H1 (cell line): Measurements from ENCODE around the gene P2RX2. TPM values are rescaled to one million over a fixed set of nuclear protein-coding genes. Genes with fewer than 3 reads are reported as not detected.

Experiments used
- CTCF ChIP-seq, 3 experiments: IDR thresholded peaks; 1 replicate in 2 of 3; 2 replicates in 1 of 3; pipeline versions ENCODE4 v1.5.1 to v1.6.1; 2011; ENCODE audit warnings: low read length in 3 of 3, mild to moderate bottlenecking in 3 of 3, inconsistent platforms in 2 of 3, low read depth in 1 of 3, moderate library complexity in 1 of 3; ENCODE audit not compliant: insufficient read depth in 1 of 3; ENCODE audit errors: control extremely low read depth in 1 of 3
- EP300 ChIP-seq, 2 experiments: IDR thresholded peaks; 1 replicate in 1 of 2; 2 replicates in 1 of 2; pipeline ENCODE4 v1.6.1; 2011 to 2012; ENCODE audit warnings: low read depth in 2 of 2, low read length in 2 of 2, mild to moderate bottlenecking in 2 of 2, borderline replicate concordance in 1 of 2, inconsistent platforms in 1 of 2, moderate library complexity in 1 of 2
- FOSL1 ChIP-seq: IDR thresholded peaks from 2 replicates; pipeline ENCODE4 v1.6.1; 2011; ENCODE audit warnings: mild to moderate bottlenecking, low read depth, low read length, moderate library complexity; ENCODE audit not compliant: insufficient read depth
- polyA plus RNA-seq, 7 experiments: library from polyadenylated mRNA; depleted of rRNA in 3 of 7; stranded (reverse) in 5 of 7; unstranded in 2 of 7; fragments of >200 nt in 5 of 7; fragments of 200-250 nt in 2 of 7; gene quantifications; 1 replicate in 5 of 7; 2 replicates in 1 of 7; 4 replicates in 1 of 7; pipeline versions ENCODE4 v1.2.1 to v1.2.3, GENCODE V29; 2011 to 2013; ENCODE audit warnings: missing spikeins in 2 of 7, mixed read lengths in 2 of 7
- total RNA-seq: library from RNA; stranded (reverse); fragmentation: NEBNext Ultra II Directional; extraction: Animal tissue kit (Norgen Biotek cat#: 25700); gene quantifications from 2 replicates; pipeline ENCODE4 v1.2.1, GENCODE V29; 2021

P2RX2 gene
- total and polyA plus RNA-seq, 2 of the 8 experiments (the other 6 are each of a cell fraction or from before 2014, with no cell fraction given) = 0.84 to 2.2 TPM

DNA sequence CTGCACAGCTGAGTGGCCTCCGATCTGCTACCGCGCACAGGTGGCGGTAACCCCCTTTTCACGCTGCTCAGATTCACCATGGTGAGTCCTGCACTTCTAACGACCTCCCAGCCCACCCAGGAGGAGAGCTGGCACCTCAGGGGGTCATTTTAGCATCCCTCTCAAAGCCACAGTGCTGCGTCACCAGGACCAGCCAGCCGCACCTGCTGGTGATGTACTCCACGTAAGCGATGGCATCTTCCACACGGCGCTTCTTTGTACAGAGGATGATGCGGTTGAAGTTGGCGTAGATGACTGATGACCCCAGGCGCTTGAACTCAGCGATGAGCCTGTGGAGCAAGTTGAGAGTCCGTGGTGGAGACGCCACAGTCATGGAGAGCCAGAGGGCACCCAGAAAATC is 19.2 kb downstream of the P2RX2 start (continued):
- TF ChIP-seq CTCF (IDR thresholded peaks at IDR 0.05; ENCODE audit: control extremely low read depth in 1 of 3, insufficient read depth in 1 of 3, low read depth in 1 of 3, low read length in 3 of 3) (no peak), EP300 (IDR thresholded peaks at IDR 0.05; ENCODE audit: borderline replicate concordance in 1 of 2, low read depth in 2 of 2, low read length in 2 of 2) (no peak), FOSL1 (no peak)
